Prostate gland (tissue), 2 donors: ENCODE measurements around the gene LRRC46.

Experiments
- POLR2A ChIP-seq: fragments of 450-650 bp; IDR thresholded peaks from one replicate; pipeline ENCODE4 v1.6.1; 2016; ENCODE audit warnings: antibody characterized with exemption, mild to moderate bottlenecking
- TF ChIP-seq, protein P1 (sequence below), 4 experiments: fragments of 200-600 bp in 2 of 4; fragments of 450-650 bp in 2 of 4; sonication (generic) in 2 of 4; IDR thresholded peaks; 1 replicate in 3 of 4; 2 replicates in 1 of 4; pipeline ENCODE4 v1.5.1; 2016 to 2019; ENCODE audit warnings: antibody characterized with exemption in 4 of 4, mild to moderate bottlenecking in 2 of 4, moderate library complexity in 2 of 4

DNA sequence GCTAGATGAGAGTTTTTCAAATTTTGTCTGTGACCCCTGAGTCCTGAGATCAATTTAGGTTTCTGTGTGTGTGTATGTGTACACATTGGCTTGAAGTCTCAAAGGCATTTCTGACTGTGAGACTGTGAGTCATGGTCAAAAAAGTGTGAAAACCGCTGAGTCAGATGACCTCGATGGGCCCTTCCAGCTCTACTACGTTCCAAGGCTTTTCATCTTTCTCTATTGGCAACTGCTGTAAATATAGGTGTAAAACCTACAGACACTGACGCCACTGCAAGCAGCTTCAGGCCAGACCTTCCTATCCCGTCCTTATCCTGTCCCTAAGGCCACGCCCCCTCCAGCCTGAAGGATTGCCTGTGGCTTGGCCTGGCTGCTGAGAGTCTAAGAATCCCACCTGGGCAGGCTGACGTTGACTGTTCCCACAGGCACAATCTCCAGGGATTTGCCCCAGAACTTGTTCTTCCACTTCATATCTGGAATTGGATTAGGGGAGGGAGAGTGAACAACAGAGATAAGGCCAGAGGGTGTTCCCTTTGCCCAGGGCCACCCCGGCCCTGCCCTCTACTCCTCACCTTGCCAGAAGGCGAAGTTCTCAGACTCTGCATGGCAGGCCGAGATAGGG lies 21.2 kb upstream of the LRRC46 start:
- TF ChIP-seq, protein P1, sequence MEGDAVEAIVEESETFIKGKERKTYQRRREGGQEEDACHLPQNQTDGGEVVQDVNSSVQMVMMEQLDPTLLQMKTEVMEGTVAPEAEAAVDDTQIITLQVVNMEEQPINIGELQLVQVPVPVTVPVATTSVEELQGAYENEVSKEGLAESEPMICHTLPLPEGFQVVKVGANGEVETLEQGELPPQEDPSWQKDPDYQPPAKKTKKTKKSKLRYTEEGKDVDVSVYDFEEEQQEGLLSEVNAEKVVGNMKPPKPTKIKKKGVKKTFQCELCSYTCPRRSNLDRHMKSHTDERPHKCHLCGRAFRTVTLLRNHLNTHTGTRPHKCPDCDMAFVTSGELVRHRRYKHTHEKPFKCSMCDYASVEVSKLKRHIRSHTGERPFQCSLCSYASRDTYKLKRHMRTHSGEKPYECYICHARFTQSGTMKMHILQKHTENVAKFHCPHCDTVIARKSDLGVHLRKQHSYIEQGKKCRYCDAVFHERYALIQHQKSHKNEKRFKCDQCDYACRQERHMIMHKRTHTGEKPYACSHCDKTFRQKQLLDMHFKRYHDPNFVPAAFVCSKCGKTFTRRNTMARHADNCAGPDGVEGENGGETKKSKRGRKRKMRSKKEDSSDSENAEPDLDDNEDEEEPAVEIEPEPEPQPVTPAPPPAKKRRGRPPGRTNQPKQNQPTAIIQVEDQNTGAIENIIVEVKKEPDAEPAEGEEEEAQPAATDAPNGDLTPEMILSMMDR (IDR thresholded peaks at IDR 0.05) = no peak
- no peak for TF ChIP-seq POLR2A
